ENCODE measurements around the gene EFCAB11. TPM values are rescaled to one million over a fixed set of nuclear protein-coding genes. Genes with fewer than 3 reads are reported as not detected.

The EFCAB11 gene
- total and polyA plus RNA-seq, 9 of the 15 experiments (the other 6 are each of a cell fraction or from before 2014, with no cell fraction given), result 13.4 to 37.9 (median 17.4) TPM

DNA sequence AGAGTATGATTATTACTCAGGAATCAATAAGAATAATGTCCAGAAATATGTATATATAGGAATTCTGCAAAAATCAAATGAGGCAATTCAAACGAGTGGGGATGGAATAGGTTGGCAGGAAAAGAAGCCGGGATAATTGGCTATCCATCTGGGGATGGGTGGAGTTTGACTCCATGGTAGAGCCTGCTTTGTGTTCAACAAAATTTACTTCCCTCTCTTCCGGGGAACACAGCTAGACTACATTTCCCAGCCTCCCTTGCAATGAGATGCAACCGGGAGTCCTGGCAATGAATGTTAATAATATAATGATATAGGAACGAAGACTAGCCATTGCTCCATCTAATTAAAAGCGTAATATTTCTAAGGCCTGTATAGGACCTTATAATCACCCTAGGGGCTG is 146.6 kb downstream of the EFCAB11 start:
- Histone ChIP-seq H3K9ac (ENCODE audit: insufficient read depth in 1 of 2, low read depth in 2 of 2, low read length in 2 of 2) (no peak overlapping the region), H3K79me2 (ENCODE audit: control insufficient read depth, insufficient read depth, low read length) (no peaks in the 10 kb centered on the region), H3K27ac (ENCODE audit: extremely low read depth, low read depth, low read length) (no peak overlapping the region), H4K20me1 (replicated peaks; ENCODE audit: control insufficient read depth, insufficient read depth, low read length) (no peaks in the 10 kb centered on the region; the same call in 1 of the 2 replicates), H3K4me2 (ENCODE audit: insufficient read depth, low read length) (no peak overlapping the region), H3K36me3 (ENCODE audit: control insufficient read depth, insufficient read depth, low read length) (no peaks in the 10 kb centered on the region), H3K4me1 (replicated peaks in 1 of 2; ENCODE audit: control insufficient read depth in 2 of 2, insufficient read depth in 2 of 2, low read length in 2 of 2) (no peaks in the 10 kb centered on the region), H3K27me3 (ENCODE audit: control insufficient read depth in 2 of 2, insufficient read depth in 2 of 2, low read length in 2 of 2) (no peaks in the 10 kb centered on the region), H3K9me3 (replicated peaks; ENCODE audit: control insufficient read depth, insufficient read depth, low read depth, low read length) (no peaks in the 10 kb centered on the region), H3K4me3 (no peak overlapping the region), H3K9me1 (ENCODE audit: control insufficient read depth, insufficient read depth, low read length) (no peaks in the 10 kb centered on the region), H2AFZ (ENCODE audit: low read depth, low read length) (no peak overlapping the region)
- in situ Hi-C loops (cut with MboI) (no loop called here), intact Hi-C loops (cut with micrococcal nuclease) (no loop called here)
- ATAC-seq, result no peak
- POLR2A ChIA-PET, result no interaction called here
- CTCF ChIA-PET (ENCODE audit: low intra/inter-chr PET ratio), result no interaction called here
- TF ChIP-seq ZNF384 (IDR thresholded peaks at IDR 0.05; ENCODE audit: low read depth, low read length), result no peak
- no peak for TF ChIP-seq COPS2 (conservative IDR thresholded peaks at IDR 0.05)
- 2% methylated on average over 6 of the region's 6 CpGs for WGBS (ENCODE audit: insufficient coverage, low coverage, missing lambda C conversion rate)
- no peak for DNase-seq (ENCODE audit: extremely low read depth in 1 of 4, low spot score in 3 of 4)
- no TSS peak for BruUV-seq (replicated peaks)
- FAIRE-seq, result no peak

DNA sequence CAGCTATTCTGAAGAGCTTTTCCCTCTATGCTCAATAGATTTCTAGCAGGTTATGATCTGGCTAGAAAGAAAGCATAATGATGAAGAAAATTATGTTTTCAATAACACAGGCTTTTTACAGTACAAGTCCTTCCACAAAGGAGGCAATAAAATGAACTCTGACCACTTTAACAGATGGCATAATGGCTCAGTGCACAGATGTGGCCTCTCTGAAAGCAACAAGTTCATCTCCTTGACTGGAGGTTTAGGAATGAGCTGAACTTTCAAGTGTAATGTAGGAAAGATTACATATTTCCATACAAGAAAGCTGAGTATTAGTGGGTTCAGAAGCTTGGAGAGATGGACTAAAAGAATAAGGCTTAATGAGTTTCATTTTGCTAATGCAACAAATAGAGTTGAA is 147.4 kb downstream of the EFCAB11 start:
- no peak overlapping the region for H3K4me2 ChIP-seq (ENCODE audit: insufficient read depth, low read length)
- H3K9me1 ChIP-seq (ENCODE audit: control insufficient read depth, insufficient read depth, low read length), result no peaks in the 10 kb centered on the region
- H4K20me1 ChIP-seq (replicated peaks; ENCODE audit: control insufficient read depth, insufficient read depth, low read length), result no peaks in the 10 kb centered on the region; the same call in 1 of the 2 replicates
- DNase-seq (ENCODE audit: extremely low read depth in 1 of 4, low spot score in 3 of 4), result no peak
- no peaks in the 10 kb centered on the region for H3K27me3 ChIP-seq (ENCODE audit: control insufficient read depth in 2 of 2, insufficient read depth in 2 of 2, low read length in 2 of 2)
- no peaks in the 10 kb centered on the region for H3K4me1 ChIP-seq (replicated peaks in 1 of 2; ENCODE audit: control insufficient read depth in 2 of 2, insufficient read depth in 2 of 2, low read length in 2 of 2)
- no peaks in the 10 kb centered on the region for H3K36me3 ChIP-seq (ENCODE audit: control insufficient read depth, insufficient read depth, low read length)
- in situ Hi-C loops (cut with MboI) (no loop called here), intact Hi-C loops (cut with micrococcal nuclease) (no loop called here)
- no peak for FAIRE-seq
- H2AFZ ChIP-seq (ENCODE audit: low read depth, low read length), result no peak overlapping the region
- H3K79me2 ChIP-seq (ENCODE audit: control insufficient read depth, insufficient read depth, low read length), result no peaks in the 10 kb centered on the region
- no peaks in the 10 kb centered on the region for H3K9me3 ChIP-seq (replicated peaks; ENCODE audit: control insufficient read depth, insufficient read depth, low read depth, low read length)
- ATAC-seq, result no peak
- no peak overlapping the region for H3K27ac ChIP-seq (ENCODE audit: extremely low read depth, low read depth, low read length)
- no TSS peak for BruUV-seq (replicated peaks)
- no peak overlapping the region for H3K4me3 ChIP-seq
- CTCF ChIA-PET (ENCODE audit: low intra/inter-chr PET ratio), result no interaction called here
- H3K9ac ChIP-seq (ENCODE audit: insufficient read depth in 1 of 2, low read depth in 2 of 2, low read length in 2 of 2), result no peak overlapping the region
- POLR2A ChIA-PET, result no interaction called here
- TF ChIP-seq PML (IDR thresholded peaks at IDR 0.05; ENCODE audit: low read length) (no peak), CREBBP (IDR thresholded peaks at IDR 0.05; ENCODE audit: low read depth, low read length) (no peak), ZNF347 (CRISPR knock-in tag; IDR thresholded peaks at IDR 0.05; ENCODE audit: low read depth) (no peak), ZNF232 (CRISPR knock-in tag; IDR thresholded peaks at IDR 0.05) (no peak), TRIM24 (IDR thresholded peaks at IDR 0.05) (no peak)
- TF ChIP-seq, protein P1, sequence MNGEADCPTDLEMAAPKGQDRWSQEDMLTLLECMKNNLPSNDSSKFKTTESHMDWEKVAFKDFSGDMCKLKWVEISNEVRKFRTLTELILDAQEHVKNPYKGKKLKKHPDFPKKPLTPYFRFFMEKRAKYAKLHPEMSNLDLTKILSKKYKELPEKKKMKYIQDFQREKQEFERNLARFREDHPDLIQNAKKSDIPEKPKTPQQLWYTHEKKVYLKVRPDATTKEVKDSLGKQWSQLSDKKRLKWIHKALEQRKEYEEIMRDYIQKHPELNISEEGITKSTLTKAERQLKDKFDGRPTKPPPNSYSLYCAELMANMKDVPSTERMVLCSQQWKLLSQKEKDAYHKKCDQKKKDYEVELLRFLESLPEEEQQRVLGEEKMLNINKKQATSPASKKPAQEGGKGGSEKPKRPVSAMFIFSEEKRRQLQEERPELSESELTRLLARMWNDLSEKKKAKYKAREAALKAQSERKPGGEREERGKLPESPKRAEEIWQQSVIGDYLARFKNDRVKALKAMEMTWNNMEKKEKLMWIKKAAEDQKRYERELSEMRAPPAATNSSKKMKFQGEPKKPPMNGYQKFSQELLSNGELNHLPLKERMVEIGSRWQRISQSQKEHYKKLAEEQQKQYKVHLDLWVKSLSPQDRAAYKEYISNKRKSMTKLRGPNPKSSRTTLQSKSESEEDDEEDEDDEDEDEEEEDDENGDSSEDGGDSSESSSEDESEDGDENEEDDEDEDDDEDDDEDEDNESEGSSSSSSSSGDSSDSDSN (IDR thresholded peaks at IDR 0.05; ENCODE audit: borderline replicate concordance in 1 of 2, low read depth in 2 of 2, low read length in 2 of 2), result no peak
- TF ChIP-seq, protein P2, sequence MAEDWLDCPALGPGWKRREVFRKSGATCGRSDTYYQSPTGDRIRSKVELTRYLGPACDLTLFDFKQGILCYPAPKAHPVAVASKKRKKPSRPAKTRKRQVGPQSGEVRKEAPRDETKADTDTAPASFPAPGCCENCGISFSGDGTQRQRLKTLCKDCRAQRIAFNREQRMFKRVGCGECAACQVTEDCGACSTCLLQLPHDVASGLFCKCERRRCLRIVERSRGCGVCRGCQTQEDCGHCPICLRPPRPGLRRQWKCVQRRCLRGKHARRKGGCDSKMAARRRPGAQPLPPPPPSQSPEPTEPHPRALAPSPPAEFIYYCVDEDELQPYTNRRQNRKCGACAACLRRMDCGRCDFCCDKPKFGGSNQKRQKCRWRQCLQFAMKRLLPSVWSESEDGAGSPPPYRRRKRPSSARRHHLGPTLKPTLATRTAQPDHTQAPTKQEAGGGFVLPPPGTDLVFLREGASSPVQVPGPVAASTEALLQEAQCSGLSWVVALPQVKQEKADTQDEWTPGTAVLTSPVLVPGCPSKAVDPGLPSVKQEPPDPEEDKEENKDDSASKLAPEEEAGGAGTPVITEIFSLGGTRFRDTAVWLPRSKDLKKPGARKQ (CRISPR knock-in tag; IDR thresholded peaks at IDR 0.05), result no peak
- TF ChIP-seq, protein P3, sequence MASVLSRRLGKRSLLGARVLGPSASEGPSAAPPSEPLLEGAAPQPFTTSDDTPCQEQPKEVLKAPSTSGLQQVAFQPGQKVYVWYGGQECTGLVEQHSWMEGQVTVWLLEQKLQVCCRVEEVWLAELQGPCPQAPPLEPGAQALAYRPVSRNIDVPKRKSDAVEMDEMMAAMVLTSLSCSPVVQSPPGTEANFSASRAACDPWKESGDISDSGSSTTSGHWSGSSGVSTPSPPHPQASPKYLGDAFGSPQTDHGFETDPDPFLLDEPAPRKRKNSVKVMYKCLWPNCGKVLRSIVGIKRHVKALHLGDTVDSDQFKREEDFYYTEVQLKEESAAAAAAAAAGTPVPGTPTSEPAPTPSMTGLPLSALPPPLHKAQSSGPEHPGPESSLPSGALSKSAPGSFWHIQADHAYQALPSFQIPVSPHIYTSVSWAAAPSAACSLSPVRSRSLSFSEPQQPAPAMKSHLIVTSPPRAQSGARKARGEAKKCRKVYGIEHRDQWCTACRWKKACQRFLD (CRISPR knock-in tag; IDR thresholded peaks at IDR 0.05), result no peak
- TF ChIP-seq, protein P4, sequence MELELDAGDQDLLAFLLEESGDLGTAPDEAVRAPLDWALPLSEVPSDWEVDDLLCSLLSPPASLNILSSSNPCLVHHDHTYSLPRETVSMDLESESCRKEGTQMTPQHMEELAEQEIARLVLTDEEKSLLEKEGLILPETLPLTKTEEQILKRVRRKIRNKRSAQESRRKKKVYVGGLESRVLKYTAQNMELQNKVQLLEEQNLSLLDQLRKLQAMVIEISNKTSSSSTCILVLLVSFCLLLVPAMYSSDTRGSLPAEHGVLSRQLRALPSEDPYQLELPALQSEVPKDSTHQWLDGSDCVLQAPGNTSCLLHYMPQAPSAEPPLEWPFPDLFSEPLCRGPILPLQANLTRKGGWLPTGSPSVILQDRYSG (tag; conservative IDR thresholded peaks at IDR 0.05; ENCODE audit: low read depth), result no peak
